ENCODE measurements around the gene ERVW-1. TPM values are rescaled to one million over a fixed set of nuclear protein-coding genes. Genes with fewer than 3 reads are reported as not detected.

Gene ERVW-1
- total and polyA plus RNA-seq, 9 donors, result 0.06 TPM; not detected in 8

DNA sequence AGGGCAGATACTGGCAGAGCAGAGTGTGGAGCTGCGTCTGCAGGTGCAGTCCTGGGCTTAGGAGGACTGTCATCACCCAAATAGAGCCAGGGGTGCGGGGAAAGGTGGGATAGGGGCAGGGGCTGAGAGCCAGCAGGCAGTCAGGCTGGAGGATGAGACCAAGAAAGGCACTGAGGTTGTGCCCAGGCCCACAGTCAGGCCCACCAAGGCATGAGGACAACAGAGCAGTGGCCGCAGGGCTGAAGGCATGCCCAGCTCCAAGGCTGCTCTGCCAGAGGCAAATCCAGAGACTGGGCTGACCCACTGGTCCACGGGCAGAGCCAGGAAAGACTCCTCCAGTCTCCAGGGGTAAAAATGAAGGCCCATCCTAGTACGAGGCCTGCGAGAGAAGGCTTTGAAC is 54.8 kb downstream of the ERVW-1 start:
- no peak for DNase-seq
- intact Hi-C loops (cut with DNase I), result no loop called here
- Histone ChIP-seq H3K4me1 (ENCODE audit: insufficient read depth) (peaks cover 2% of the 10 kb centered on the region), H3K9me3 (no peaks in the 10 kb centered on the region), H3K27me3 (no peaks in the 10 kb centered on the region), H3K27ac (no peak overlapping the region), H3K4me3 (no peak overlapping the region), H3K36me3 (no peaks in the 10 kb centered on the region)
- no peak for TF ChIP-seq EP300 (IDR thresholded peaks at IDR 0.05)
- TF ChIP-seq, protein P1, sequence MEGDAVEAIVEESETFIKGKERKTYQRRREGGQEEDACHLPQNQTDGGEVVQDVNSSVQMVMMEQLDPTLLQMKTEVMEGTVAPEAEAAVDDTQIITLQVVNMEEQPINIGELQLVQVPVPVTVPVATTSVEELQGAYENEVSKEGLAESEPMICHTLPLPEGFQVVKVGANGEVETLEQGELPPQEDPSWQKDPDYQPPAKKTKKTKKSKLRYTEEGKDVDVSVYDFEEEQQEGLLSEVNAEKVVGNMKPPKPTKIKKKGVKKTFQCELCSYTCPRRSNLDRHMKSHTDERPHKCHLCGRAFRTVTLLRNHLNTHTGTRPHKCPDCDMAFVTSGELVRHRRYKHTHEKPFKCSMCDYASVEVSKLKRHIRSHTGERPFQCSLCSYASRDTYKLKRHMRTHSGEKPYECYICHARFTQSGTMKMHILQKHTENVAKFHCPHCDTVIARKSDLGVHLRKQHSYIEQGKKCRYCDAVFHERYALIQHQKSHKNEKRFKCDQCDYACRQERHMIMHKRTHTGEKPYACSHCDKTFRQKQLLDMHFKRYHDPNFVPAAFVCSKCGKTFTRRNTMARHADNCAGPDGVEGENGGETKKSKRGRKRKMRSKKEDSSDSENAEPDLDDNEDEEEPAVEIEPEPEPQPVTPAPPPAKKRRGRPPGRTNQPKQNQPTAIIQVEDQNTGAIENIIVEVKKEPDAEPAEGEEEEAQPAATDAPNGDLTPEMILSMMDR (IDR thresholded peaks at IDR 0.05), result no peak
- TF ChIP-seq POLR2A (IDR thresholded peaks at IDR 0.05), result no peak
- 90 to 98% (median 95%) methylated on average over 6 of the region's 6 CpGs for WGBS, 3 donors

DNA sequence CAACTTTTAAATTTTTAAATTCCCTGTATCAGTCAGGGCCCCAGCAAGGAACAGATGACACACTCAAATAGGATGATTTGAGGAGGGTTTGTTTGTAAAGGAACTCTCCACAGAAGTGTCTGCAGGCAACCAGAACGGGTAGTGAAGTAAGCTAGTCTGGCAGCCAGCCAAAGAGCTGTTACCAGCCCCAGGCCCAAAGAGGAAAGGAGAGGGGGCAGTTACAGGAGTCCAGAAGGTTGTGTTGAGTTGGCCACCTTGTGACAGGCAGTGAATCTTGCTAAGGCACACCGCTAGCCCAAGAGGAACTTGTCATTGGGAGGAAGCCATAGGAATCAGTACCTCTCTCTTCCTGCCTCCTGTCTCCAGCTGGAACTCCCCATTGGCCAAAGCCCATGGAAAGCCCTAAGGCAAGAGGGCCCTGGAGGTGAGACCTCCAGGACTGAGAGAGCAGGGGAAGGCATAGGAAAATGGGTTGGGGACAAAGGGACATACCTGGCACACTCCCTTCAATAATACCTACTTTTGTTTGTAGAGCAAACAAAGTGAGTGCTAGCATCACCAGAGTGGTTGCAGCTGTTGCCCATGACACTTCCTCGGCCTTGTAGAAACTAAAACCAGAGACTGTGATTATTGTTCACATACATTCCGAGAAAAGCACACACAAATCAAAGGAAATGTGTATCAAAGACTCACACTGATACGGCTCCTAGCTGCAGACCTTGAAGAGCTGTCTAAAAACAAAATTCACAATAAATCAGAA is 55.9 kb downstream of the ERVW-1 start:
- WGBS, 3 donors, result 21 to 31% (median 27%) methylated on average over 5 of the region's 5 CpGs
- H3K4me3 ChIP-seq, result no peak overlapping the region
- H3K9me3 ChIP-seq, result no peaks in the 10 kb centered on the region
- no peaks in the 10 kb centered on the region for H3K36me3 ChIP-seq
- TF ChIP-seq POLR2A (IDR thresholded peaks at IDR 0.05), result no peak
- TF ChIP-seq, protein P1 (IDR thresholded peaks at IDR 0.05), result no peak
- no peak for TF ChIP-seq EP300 (IDR thresholded peaks at IDR 0.05)
- peak in 4 of 5 donors; percentile 20 to 36 (median 22) for DNase-seq
- intact Hi-C loops (cut with DNase I), result no loop called here
- no peaks in the 10 kb centered on the region for H3K27me3 ChIP-seq
- no peak overlapping the region for H3K27ac ChIP-seq
- H3K4me1 ChIP-seq (ENCODE audit: insufficient read depth), result peaks cover 2% of the 10 kb centered on the region

Other genes starting within 250 kb of the ERVW-1 start
- 10 to 100 TPM; 46.8 to 65.0 (median 53.1) TPM for gene KRIT1, start 232.0 kb downstream of the ERVW-1 start, total RNA-seq
- 10 to 100 TPM; 29.4 to 32.1 TPM for gene KRIT1, start 232.0 kb downstream of the ERVW-1 start, polyA plus RNA-seq
- 10 to 100 TPM; 30.8 to 83.1 (median 61.4) TPM for gene ANKIB1, start 232.0 kb downstream of the ERVW-1 start, total RNA-seq
- gene ANKIB1, start 232.0 kb downstream of the ERVW-1 start, polyA plus RNA-seq, result 10 to 100 TPM; 11.3 to 28.5 TPM
- 10 to 100 TPM; 30.8 to 59.1 (median 40.7) TPM for gene GATAD1, start 30.5 kb downstream of the ERVW-1 start, total RNA-seq
- 10 to 100 TPM; 31.3 to 39.7 TPM for gene GATAD1, start 30.5 kb downstream of the ERVW-1 start, polyA plus RNA-seq
- gene PEX1, start 50.6 kb upstream of the ERVW-1 start, total RNA-seq, result 10 to 100 TPM; 14.5 to 21.4 (median 19.8) TPM
- 10 to 100 TPM; 11.9 to 17.3 TPM for gene PEX1, start 50.6 kb upstream of the ERVW-1 start, polyA plus RNA-seq
- 10 to 100 TPM in 6 of 7 donors, 1 to 10 TPM in 1; 7.5 to 18.1 (median 13.6) TPM for gene RBM48, start 50.8 kb upstream of the ERVW-1 start, total RNA-seq
- 10 to 100 TPM; 12.6 to 24.4 TPM for gene RBM48, start 50.8 kb upstream of the ERVW-1 start, polyA plus RNA-seq
- gene FAM133B, start 112.4 kb upstream of the ERVW-1 start, total RNA-seq, result 10 to 100 TPM; 18.8 to 28.1 (median 23.5) TPM
- gene FAM133B, start 112.4 kb upstream of the ERVW-1 start, polyA plus RNA-seq, result 10 to 100 TPM; 17.3 to 21.2 TPM

Measured in ovary (tissue), 9 donors.